H1 (cell line): Measurements from ENCODE around the gene LRRC72. TPM values are rescaled to one million over a fixed set of nuclear protein-coding genes. Genes with fewer than 3 reads are reported as not detected.

Experiments
- CTCF ChIA-PET: fragments of 300-600 bp; sonication (Branson Sonifier 250); formaldehyde crosslinking; loops from one replicate; lab custom pipeline; 2021; ENCODE audit not compliant: partially characterized antibody; lab: Charles Lee
- POLR2A ChIA-PET: fragments of 300-600 bp; sonication (Branson Sonifier 250); formaldehyde crosslinking; loops from one replicate; lab custom pipeline; 2021; ENCODE audit warnings: inconsistent platforms; ENCODE audit not compliant: partially characterized antibody; lab: Charles Lee
- DNase-seq, 2 experiments: peaks; one replicate each; pipeline versions ENCODE4 v3.0.0 to v3.0.0-alpha.2; 2010 to 2022; ENCODE audit warnings: low spot score in 2 of 2, low read depth in 1 of 2, mixed read lengths in 1 of 2
- FAIRE-seq: peaks from 2 replicates; lab custom pipeline; 2011; peaks lifted over from hg19 to GRCh38; lab: Jason Lieb, UNC
- H2AFZ ChIP-seq: 2 replicates; pipeline ENCODE4 v1.8.1; 2012; ENCODE audit warnings: low read length, inconsistent platforms
- H2AK5ac ChIP-seq: 2 replicates; pipeline ENCODE4 v1.6.1; 2013; ENCODE audit warnings: low read depth, low read length
- H2BK120ac ChIP-seq: replicated peaks from 2 replicates; pipeline ENCODE3; 2013; ENCODE audit warnings: low read depth, low read length, inconsistent platforms
- H2BK12ac ChIP-seq: 2 replicates; pipeline ENCODE4 v1.6.1; 2013; ENCODE audit warnings: low read depth, low read length
- H2BK15ac ChIP-seq: 2 replicates; pipeline ENCODE4 v1.6.1; 2013; ENCODE audit warnings: low read length
- H2BK20ac ChIP-seq: 2 replicates; pipeline ENCODE4 v1.6.1; 2013; ENCODE audit warnings: low read length
- H2BK5ac ChIP-seq: 2 replicates; pipeline ENCODE4 v1.6.1; 2013; ENCODE audit warnings: low read depth, low read length
- H3K14ac ChIP-seq: 2 replicates; pipeline ENCODE4 v1.6.1; 2013; ENCODE audit warnings: inconsistent platforms; ENCODE audit not compliant: insufficient read length
- H3K18ac ChIP-seq: 2 replicates; pipeline ENCODE4 v1.6.1; 2013; ENCODE audit warnings: low read length; ENCODE audit errors: extremely low read depth
- H3K23ac ChIP-seq: 2 replicates; pipeline ENCODE4 v1.6.1; 2013; ENCODE audit warnings: inconsistent platforms; ENCODE audit not compliant: insufficient read length
- H3K23me2 ChIP-seq: 2 replicates; pipeline ENCODE4 v1.6.1; 2013; ENCODE audit warnings: low read depth, low read length
- H3K27ac ChIP-seq: 2 replicates; pipeline ENCODE4 v1.6.1; 2011; ENCODE audit warnings: low read depth, low read length, inconsistent platforms
- H3K27me3 ChIP-seq, 4 experiments: replicated peaks in 1 of 4; 1 replicate in 1 of 4; 2 replicates in 3 of 4; pipeline versions ENCODE4 v1.6.1 to v1.8.1; 2011 to 2013; ENCODE audit warnings: low read length in 3 of 4, mild to moderate bottlenecking in 3 of 4, inconsistent platforms in 2 of 4, mixed read lengths in 2 of 4, moderate library complexity in 1 of 4; ENCODE audit not compliant: control insufficient read depth in 3 of 4, insufficient read depth in 3 of 4; ENCODE audit errors: extremely low read depth in 1 of 4
- H3K36me3 ChIP-seq, 4 experiments: 2 replicates each; pipeline versions ENCODE4 v1.6.1 to v1.8.1; 2011 to 2013; ENCODE audit warnings: mild to moderate bottlenecking in 4 of 4, low read length in 3 of 4, moderate library complexity in 2 of 4, control low read depth in 1 of 4, inconsistent platforms in 1 of 4; ENCODE audit not compliant: insufficient read depth in 4 of 4, control insufficient read depth in 2 of 4
- H3K4ac ChIP-seq: replicated peaks from 2 replicates; pipeline ENCODE3; 2013; ENCODE audit warnings: low read length, low read depth, mixed read lengths, inconsistent platforms; ENCODE audit not compliant: insufficient read length
- H3K4me1 ChIP-seq, 4 experiments: replicated peaks in 1 of 4; 1 replicate in 1 of 4; 2 replicates in 3 of 4; pipeline versions ENCODE4 v1.6.1 to v1.8.1; 2011 to 2013; ENCODE audit warnings: low read length in 3 of 4, inconsistent platforms in 2 of 4, mixed read lengths in 1 of 4; ENCODE audit not compliant: insufficient read depth in 4 of 4, control insufficient read depth in 3 of 4
- H3K4me2 ChIP-seq, 2 experiments: 2 replicates each; pipeline versions ENCODE4 v1.6.1 to v1.8.1; 2011 to 2013; ENCODE audit warnings: low read depth in 2 of 2, low read length in 2 of 2, control low read depth in 1 of 2, inconsistent platforms in 1 of 2, mild to moderate bottlenecking in 1 of 2; ENCODE audit not compliant: insufficient read depth in 1 of 2
- H3K4me3 ChIP-seq, 4 experiments: fragments of 200-600, 300-600 bp in 1 of 4; sonication (generic), shearing (Covaris generic), sonication (Bioruptor Twin) in 1 of 4; 2 replicates each; pipeline versions ENCODE4 v1.5.1 to v1.8.1; 2011 to 2016; ENCODE audit warnings: low read length in 4 of 4, low read depth in 3 of 4, control low read depth in 2 of 4, inconsistent platforms in 2 of 4, mild to moderate bottlenecking in 2 of 4, mixed read lengths in 1 of 4, moderate library complexity in 1 of 4; ENCODE audit not compliant: insufficient read depth in 2 of 4; ENCODE audit errors: extremely low read depth in 1 of 4
- H3K56ac ChIP-seq: replicated peaks from 2 replicates; pipeline ENCODE3; 2013; ENCODE audit warnings: low read depth, mild to moderate bottlenecking, mixed read lengths, low read length, inconsistent platforms; ENCODE audit not compliant: insufficient read length
- H3K79me1 ChIP-seq: 2 replicates; pipeline ENCODE4 v1.6.1; 2013; ENCODE audit warnings: low read depth, low read length, control low read depth
- H3K79me2 ChIP-seq, 2 experiments: 2 replicates each; pipeline versions ENCODE4 v1.6.1 to v1.8.1; 2012 to 2013; ENCODE audit warnings: low read length in 2 of 2, mild to moderate bottlenecking in 2 of 2, inconsistent platforms in 1 of 2; ENCODE audit not compliant: insufficient read depth in 2 of 2, control insufficient read depth in 1 of 2
- H3K9ac ChIP-seq, 4 experiments: replicated peaks in 1 of 4; 1 replicate in 1 of 4; 2 replicates in 3 of 4; pipeline versions ENCODE4 v1.6.1 to v1.8.1; 2011 to 2013; ENCODE audit warnings: low read depth in 3 of 4, low read length in 3 of 4, control low read depth in 2 of 4, mild to moderate bottlenecking in 2 of 4, moderate library complexity in 2 of 4, inconsistent platforms in 1 of 4; ENCODE audit errors: extremely low read depth in 1 of 4
- H3K9me3 ChIP-seq, 2 experiments: 2 replicates each; pipeline versions ENCODE4 v1.6.1 to v1.8.1; 2012 to 2013; ENCODE audit warnings: mild to moderate bottlenecking in 2 of 2, moderate library complexity in 2 of 2, control low read depth in 1 of 2, inconsistent platforms in 1 of 2, low read depth in 1 of 2, low read length in 1 of 2, mixed read lengths in 1 of 2; ENCODE audit not compliant: insufficient read depth in 2 of 2
- H4K20me1 ChIP-seq, 2 experiments: replicated peaks in 1 of 2; 2 replicates each; pipeline versions ENCODE3 to v1.8.1; 2011 to 2013; ENCODE audit warnings: inconsistent platforms in 2 of 2, low read length in 2 of 2, mild to moderate bottlenecking in 1 of 2; ENCODE audit not compliant: insufficient read depth in 2 of 2, control insufficient read depth in 1 of 2
- H4K5ac ChIP-seq: 2 replicates; pipeline ENCODE4 v1.6.1; 2013; ENCODE audit warnings: low read length, low read depth, mixed read lengths, inconsistent platforms; ENCODE audit not compliant: insufficient read length
- H4K8ac ChIP-seq: 2 replicates; pipeline ENCODE4 v1.8.0; 2013; ENCODE audit warnings: mild to moderate bottlenecking, moderate library complexity, low read length, inconsistent platforms; ENCODE audit not compliant: insufficient read depth; ENCODE audit errors: extremely low read depth
- H4K91ac ChIP-seq: replicated peaks from 2 replicates; pipeline ENCODE3; 2013; ENCODE audit warnings: low read length, mixed read lengths, inconsistent platforms; ENCODE audit not compliant: insufficient read length
- E2F6 ChIP-seq: IDR thresholded peaks from 2 replicates; pipeline ENCODE4 v1.6.1; 2012; ENCODE audit warnings: inconsistent platforms
- GTF2F1 ChIP-seq: IDR thresholded peaks from 2 replicates; pipeline ENCODE4 v1.6.1; 2012; ENCODE audit warnings: low read depth, low read length, improper control_type of control experiment, borderline replicate concordance
- HDAC6 ChIP-seq: IDR thresholded peaks from one replicate; pipeline ENCODE4 v1.7.1; 2012; ENCODE audit warnings: low read depth, mild to moderate bottlenecking, inconsistent platforms, low read length, moderate library complexity
- WGBS, 2 experiments: shearing (Covaris generic) in 1 of 2; methylation state at CpG; one replicate each; pipeline versions ENCODE4 v1.1.6 to v1.1.7; 2013 to 2015; ENCODE audit warnings: low lambda C conversion rate in 2 of 2, mixed read lengths in 2 of 2, inconsistent platforms in 1 of 2, low coverage in 1 of 2, missing lambda C conversion rate in 1 of 2; ENCODE audit not compliant: insufficient replicate concordance in 2 of 2, insufficient coverage in 1 of 2, insufficient read length in 1 of 2; ENCODE audit errors: extremely low coverage in 1 of 2, missing lambda C conversion rate in 1 of 2; 5-methylcytosine and 5-hydroxymethylcytosine counted together
- polyA plus RNA-seq, 7 experiments: library from polyadenylated mRNA; depleted of rRNA in 3 of 7; stranded (reverse) in 5 of 7; unstranded in 2 of 7; fragments of >200 nt in 5 of 7; fragments of 200-250 nt in 2 of 7; gene quantifications; 1 replicate in 5 of 7; 2 replicates in 1 of 7; 4 replicates in 1 of 7; pipeline versions ENCODE4 v1.2.1 to v1.2.3, GENCODE V29; 2011 to 2013; ENCODE audit warnings: missing spikeins in 2 of 7, mixed read lengths in 2 of 7
- total RNA-seq: library from RNA; stranded (reverse); fragmentation: NEBNext Ultra II Directional; extraction: Animal tissue kit (Norgen Biotek cat#: 25700); gene quantifications from 2 replicates; pipeline ENCODE4 v1.2.1, GENCODE V29; 2021

LRRC72 gene
- total and polyA plus RNA-seq, 2 of the 8 experiments (the other 6 are each of a cell fraction or from before 2014, with no cell fraction given) = not detected

GRCh38 chr7:16546921-16547505 is 20.4 kb downstream of the LRRC72 start:
- H3K27ac ChIP-seq = no peak overlapping the region
- no peak overlapping the region for H3K14ac ChIP-seq
- no peak overlapping the region for H4K5ac ChIP-seq
- H2BK20ac ChIP-seq = no peak overlapping the region
- H3K4me1 ChIP-seq = 0 out of 7 replicates have a peak, but pooled peaks cover 0 to 2% (median 0%) of the 10 kb centered on the region in 4 experiments
- H3K79me1 ChIP-seq = no peaks in the 10 kb centered on the region
- no peak for FAIRE-seq
- H3K56ac ChIP-seq = no peak overlapping the region
- H3K4ac ChIP-seq = no peak overlapping the region
- H3K79me2 ChIP-seq = no peaks in the 10 kb centered on the region
- no peak for TF ChIP-seq GTF2F1
- no peak for TF ChIP-seq HDAC6
- TF ChIP-seq E2F6 = no peak
- TF ChIP-seq, all 59 proteins: peak for 0
- Histone ChIP-seq H2AFZ (no peak overlapping the region), H3K23ac (no peak overlapping the region), H3K18ac (no peak overlapping the region), H2BK120ac (no peak overlapping the region), H2BK12ac (no peak overlapping the region), H3K23me2 (no peaks in the 10 kb centered on the region), H4K8ac (peak overlapping the region; percentile 51), H2BK15ac (no peak overlapping the region), H3K36me3 (no peaks in the 10 kb centered on the region), H3K9me3 (no peaks in the 10 kb centered on the region), H4K91ac (no peak overlapping the region), H3K4me3 (no peak overlapping the region), H3K9ac (no peak overlapping the region), H4K20me1 (no peaks in the 10 kb centered on the region), H3K4me2 (no peak overlapping the region), H3K27me3 (no peaks in the 10 kb centered on the region), H2BK5ac (no peak overlapping the region), H2AK5ac (no peak overlapping the region)
- WGBS, 2 experiments = 87% methylated on average over 7 of the region's 7 CpGs; no CpG with 5 or more reads in 1 of the 2 experiments
- CTCF ChIA-PET = interaction anchor here (0.6 to 1.0 kb wide), 2 partner anchors 10 to 115 kb away, joined by 3 read pairs; no protein-coding TSS in a partner anchor
- DNase-seq = no peak
- POLR2A ChIA-PET = no interaction called here
